Ramos (cell line): ENCODE measurements around the gene CNKSR3.

Experiments used
- in situ Hi-C: fragments of 300-500 bp; cut with MboI; formaldehyde crosslinking; loops from one replicate; pipeline ENCODE4 v1.14.3; 2022; ENCODE audit warnings: low sequenced_read_pairs; ENCODE audit not compliant: unreplicated experiment

The CNKSR3 gene

GRCh38 chr6:154429711-154430110 is 80.8 kb downstream of the CNKSR3 start:
- in situ Hi-C loops = no loop called here

GRCh38 chr6:154428897-154429296 is 81.6 kb downstream of the CNKSR3 start:
- in situ Hi-C loops = no loop called here

GRCh38 chr6:154427446-154427845 is 83.0 kb downstream of the CNKSR3 start:
- in situ Hi-C loops = no loop called here

- in situ Hi-C loops = no loop called here
Measured at GRCh38 chr6:154426997-154427396, 83.5 kb downstream of the CNKSR3 start.

GRCh38 chr6:154425034-154425433 is 85.5 kb downstream of the CNKSR3 start:
- in situ Hi-C loops = no loop called here

- in situ Hi-C loops = no loop called here
Measured at GRCh38 chr6:154414021-154414813, 96.3 kb downstream of the CNKSR3 start.

- in situ Hi-C loops = no loop called here
Measured at GRCh38 chr6:154412106-154412820, 98.2 kb downstream of the CNKSR3 start.

GRCh38 chr6:154411076-154411475 is 99.4 kb downstream of the CNKSR3 start:
- in situ Hi-C loops = no loop called here

GRCh38 chr6:154410619-154411072 is 99.8 kb downstream of the CNKSR3 start:
- in situ Hi-C loops = no loop called here

GRCh38 chr6:154408891-154409500 is 101.5 kb downstream of the CNKSR3 start:
- in situ Hi-C loops = no loop called here

- in situ Hi-C loops = no loop called here
Measured at GRCh38 chr6:154407440-154407839, 103.0 kb downstream of the CNKSR3 start.

- in situ Hi-C loops = no loop called here
Measured at GRCh38 chr6:154406869-154407268, 103.6 kb downstream of the CNKSR3 start.

- in situ Hi-C loops = no loop called here
Measured at GRCh38 chr6:154406301-154406700, 104.2 kb downstream of the CNKSR3 start.

- in situ Hi-C loops = no loop called here
Measured at GRCh38 chr6:154404791-154405400, 105.6 kb downstream of the CNKSR3 start.

- in situ Hi-C loops = no loop called here
Measured at GRCh38 chr6:154403788-154404187, 106.7 kb downstream of the CNKSR3 start.

- in situ Hi-C loops = no loop called here
Measured at GRCh38 chr6:154402081-154402780, 108.3 kb downstream of the CNKSR3 start.

GRCh38 chr6:154399097-154399496 is 111.4 kb downstream of the CNKSR3 start:
- in situ Hi-C loops = no loop called here

GRCh38 chr6:154397491-154398195 is 112.8 kb downstream of the CNKSR3 start:
- in situ Hi-C loops = no loop called here

- in situ Hi-C loops = no loop called here
Measured at GRCh38 chr6:154395878-154396277, 114.6 kb downstream of the CNKSR3 start.

GRCh38 chr6:154395316-154395715 is 115.2 kb downstream of the CNKSR3 start:
- in situ Hi-C loops = no loop called here
